HFF-Myc (cell line): ENCODE data around the gene CCR7.

Source experiments
- DNase-seq: peaks from one replicate; pipeline ENCODE4 v3.0.0-alpha.2; 2011; ENCODE audit warnings: low read depth; ENCODE audit errors: extremely low read depth
- H3K4me3 ChIP-seq: replicated peaks from 2 replicates; pipeline ENCODE4 v1.5.1; 2011; ENCODE audit warnings: low read depth, mild to moderate bottlenecking, control low read depth, low read length
- TF ChIP-seq, protein P1 (sequence below): IDR thresholded peaks from 2 replicates; pipeline ENCODE4 v1.5.1; 2012; ENCODE audit warnings: mild to moderate bottlenecking, low read depth, low read length, control low read depth; ENCODE audit errors: missing control alignments

The CCR7 gene

DNA sequence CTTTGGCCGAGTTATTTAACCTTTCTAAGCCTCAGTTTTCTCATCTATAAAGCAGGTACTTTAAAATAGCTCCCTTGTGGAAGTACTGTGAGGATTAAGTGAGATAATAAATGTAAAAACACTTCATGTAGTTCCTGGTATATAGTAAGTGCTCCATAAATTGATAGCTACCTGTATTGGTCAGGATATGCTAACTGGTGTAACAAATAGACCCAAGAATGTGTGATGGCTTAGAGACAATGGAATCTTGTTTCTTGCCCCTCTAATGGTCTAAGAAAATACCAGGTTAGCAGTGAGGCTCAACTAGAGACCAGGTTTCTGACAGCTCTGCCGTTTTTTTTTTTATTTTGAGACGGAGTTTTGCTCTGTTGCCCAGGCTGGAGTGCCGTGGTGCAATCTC is 29.8 kb downstream of the CCR7 start:
- no peak for DNase-seq
- H3K4me3 ChIP-seq = no peak overlapping the region
- TF ChIP-seq, protein P1, sequence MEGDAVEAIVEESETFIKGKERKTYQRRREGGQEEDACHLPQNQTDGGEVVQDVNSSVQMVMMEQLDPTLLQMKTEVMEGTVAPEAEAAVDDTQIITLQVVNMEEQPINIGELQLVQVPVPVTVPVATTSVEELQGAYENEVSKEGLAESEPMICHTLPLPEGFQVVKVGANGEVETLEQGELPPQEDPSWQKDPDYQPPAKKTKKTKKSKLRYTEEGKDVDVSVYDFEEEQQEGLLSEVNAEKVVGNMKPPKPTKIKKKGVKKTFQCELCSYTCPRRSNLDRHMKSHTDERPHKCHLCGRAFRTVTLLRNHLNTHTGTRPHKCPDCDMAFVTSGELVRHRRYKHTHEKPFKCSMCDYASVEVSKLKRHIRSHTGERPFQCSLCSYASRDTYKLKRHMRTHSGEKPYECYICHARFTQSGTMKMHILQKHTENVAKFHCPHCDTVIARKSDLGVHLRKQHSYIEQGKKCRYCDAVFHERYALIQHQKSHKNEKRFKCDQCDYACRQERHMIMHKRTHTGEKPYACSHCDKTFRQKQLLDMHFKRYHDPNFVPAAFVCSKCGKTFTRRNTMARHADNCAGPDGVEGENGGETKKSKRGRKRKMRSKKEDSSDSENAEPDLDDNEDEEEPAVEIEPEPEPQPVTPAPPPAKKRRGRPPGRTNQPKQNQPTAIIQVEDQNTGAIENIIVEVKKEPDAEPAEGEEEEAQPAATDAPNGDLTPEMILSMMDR = no peak

DNA sequence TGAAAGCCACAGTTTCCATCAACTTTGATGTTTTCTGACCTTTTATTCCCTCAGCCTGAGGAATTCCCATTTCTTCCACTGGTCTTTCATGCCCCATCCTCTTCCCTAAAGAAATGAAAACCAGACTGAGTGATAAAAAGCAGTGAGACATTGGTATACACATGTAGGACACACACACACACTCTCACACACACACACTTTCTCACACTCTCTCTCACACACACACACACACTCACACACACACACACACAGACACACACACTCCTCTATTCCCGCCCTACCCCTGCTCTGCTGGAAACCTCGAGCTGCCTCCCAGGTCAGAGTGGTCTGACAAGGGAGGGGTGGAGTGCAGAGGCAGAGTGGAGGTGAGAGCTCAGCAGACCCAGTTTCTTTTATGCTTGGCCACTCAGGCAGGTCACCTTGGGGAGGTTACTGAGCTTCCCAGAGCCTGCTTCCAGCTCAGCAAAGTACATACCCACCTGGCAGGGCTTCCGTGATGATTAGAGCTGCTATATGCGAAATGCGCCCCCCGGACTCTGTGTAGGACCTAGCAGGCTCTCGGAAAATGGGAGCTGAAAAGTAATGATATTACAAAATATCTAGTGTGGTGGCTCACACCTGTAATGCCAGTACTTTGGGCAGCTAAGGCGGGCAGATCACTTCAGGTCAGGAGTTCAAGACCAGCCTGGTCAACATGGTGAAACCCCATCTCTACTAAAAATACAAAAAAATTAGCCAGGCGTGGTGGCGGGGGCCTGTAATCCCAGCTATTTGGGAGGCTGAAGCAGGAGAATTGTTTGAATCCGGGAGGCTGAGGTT is 30.7 kb downstream of the CCR7 start:
- H3K4me3 ChIP-seq = no peak overlapping the region
- TF ChIP-seq, protein P1 = no peak
- no peak for DNase-seq

DNA sequence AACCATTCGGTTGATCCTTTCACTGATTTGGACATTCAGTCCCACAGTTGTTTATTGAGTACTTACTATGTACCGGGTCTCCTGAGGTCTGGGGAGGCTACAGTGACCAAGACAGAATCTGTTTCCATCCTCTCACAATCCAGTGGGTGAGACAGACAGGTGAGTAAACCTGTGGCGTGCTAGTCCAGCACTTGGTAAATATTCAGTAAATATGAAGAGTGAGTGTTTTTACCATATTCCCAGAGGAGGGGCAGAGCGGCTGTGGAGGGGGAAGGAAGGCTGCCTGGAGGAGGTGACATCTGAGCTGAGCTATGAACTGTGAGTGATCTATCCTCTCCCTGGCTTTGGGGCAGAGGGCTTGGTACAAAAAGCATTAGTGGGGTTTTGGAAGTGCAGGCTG is 31.4 kb downstream of the CCR7 start:
- H3K4me3 ChIP-seq = no peak overlapping the region
- TF ChIP-seq, protein P1 = no peak
- DNase-seq = no peak

- no peak for DNase-seq
- H3K4me3 ChIP-seq = no peak overlapping the region
- TF ChIP-seq, protein P1 = no peak
Observed at GRCh38 chr17:40532520-40533253, 32.6 kb downstream of the CCR7 start.

GRCh38 chr17:40531051-40531991 is 34.0 kb downstream of the CCR7 start:
- no peak overlapping the region for H3K4me3 ChIP-seq
- TF ChIP-seq, protein P1 = no peak
- DNase-seq = no peak

DNA sequence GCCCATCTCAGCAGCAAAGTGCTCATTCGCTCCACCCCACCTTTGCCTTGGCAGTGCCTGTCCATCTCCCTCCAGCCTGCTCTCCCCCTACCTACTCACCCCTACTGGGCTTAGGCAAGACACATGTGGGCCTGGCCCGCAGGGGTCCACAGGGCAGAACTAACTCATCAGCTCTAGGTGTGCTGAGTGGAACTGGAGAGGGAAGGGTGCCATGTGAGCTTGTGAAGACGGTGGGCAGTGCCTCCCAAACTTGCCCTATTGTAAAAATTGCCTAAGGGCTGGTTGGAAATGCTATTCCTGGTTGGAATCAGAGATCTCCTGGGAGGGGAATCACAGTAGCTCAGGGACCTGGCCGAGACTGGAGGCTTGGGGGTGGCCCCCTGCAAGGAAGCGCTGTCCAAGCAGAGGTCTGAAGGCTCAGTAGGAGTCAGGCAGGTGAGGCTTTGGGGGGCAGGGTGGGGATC is 34.7 kb downstream of the CCR7 start:
- no peak for DNase-seq
- TF ChIP-seq, protein P1 = no peak
- no peak overlapping the region for H3K4me3 ChIP-seq
